Calu3 (cell line): ENCODE data around the gene POMT2. TPM values are rescaled to one million over a fixed set of nuclear protein-coding genes. Genes with fewer than 3 reads are reported as not detected.

Experiments used
- BruUV-seq: library from RNA; stranded (reverse); fragments of 400-500 nt; replicated peaks from 2 replicates; lab custom pipeline; 2021; lab: Mats Ljungman, UMichigan
- CTCF ChIA-PET: fragments of 300-600 bp; sonication (Branson Sonifier 250); formaldehyde crosslinking; loops from one replicate; lab custom pipeline; 2022; ENCODE audit warnings: antibody characterized with exemption; lab: Charles Lee
- DNase-seq: peaks from one replicate; pipeline ENCODE4 v3.0.0; 2022
- H3K27ac Mint-ChIP-seq: one replicate; pipeline ENCODE4 v1.8.0; 2022; ENCODE audit warnings: mixed read lengths; ENCODE audit not compliant: unreplicated experiment
- H3K27me3 Mint-ChIP-seq: one replicate; pipeline ENCODE4 v1.8.0; 2022; ENCODE audit warnings: mixed read lengths; ENCODE audit not compliant: unreplicated experiment
- H3K36me3 Mint-ChIP-seq: one replicate; pipeline ENCODE4 v1.8.0; 2022; ENCODE audit warnings: mild to moderate bottlenecking, moderate library complexity, mixed read lengths; ENCODE audit not compliant: insufficient read depth, unreplicated experiment
- H3K4me1 Mint-ChIP-seq: one replicate; pipeline ENCODE4 v1.8.0; 2022; ENCODE audit warnings: mild to moderate bottlenecking, low read depth, mixed read lengths; ENCODE audit not compliant: unreplicated experiment
- H3K4me3 Mint-ChIP-seq: one replicate; pipeline ENCODE4 v1.8.0; 2022; ENCODE audit warnings: mild to moderate bottlenecking, low read depth, moderate library complexity, mixed read lengths; ENCODE audit not compliant: unreplicated experiment
- H3K9me3 Mint-ChIP-seq: one replicate; pipeline ENCODE4 v1.8.0; 2022; ENCODE audit warnings: low read depth, mixed read lengths; ENCODE audit not compliant: unreplicated experiment
- intact Hi-C: fragments of 100-400 bp; cut with micrococcal nuclease; formaldehyde crosslinking; loops from one replicate; pipeline ENCODE4 v1.10.0; 2022; ENCODE audit not compliant: unreplicated experiment
- total RNA-seq: library from RNA; stranded (reverse); gene quantifications from 2 replicates; pipeline ENCODE4 v1.2.3, GENCODE V29; 2022
- TF ChIP-seq, protein P1 (sequence below): fragments of 200-600 bp; IDR thresholded peaks from one replicate; pipeline ENCODE4 v1.8.0; 2022; ENCODE audit warnings: antibody characterized with exemption; ENCODE audit not compliant: unreplicated experiment

The POMT2 gene
- total RNA-seq, 1 experiment from 2014 or later = 21.7 TPM

- TF ChIP-seq, protein P1, sequence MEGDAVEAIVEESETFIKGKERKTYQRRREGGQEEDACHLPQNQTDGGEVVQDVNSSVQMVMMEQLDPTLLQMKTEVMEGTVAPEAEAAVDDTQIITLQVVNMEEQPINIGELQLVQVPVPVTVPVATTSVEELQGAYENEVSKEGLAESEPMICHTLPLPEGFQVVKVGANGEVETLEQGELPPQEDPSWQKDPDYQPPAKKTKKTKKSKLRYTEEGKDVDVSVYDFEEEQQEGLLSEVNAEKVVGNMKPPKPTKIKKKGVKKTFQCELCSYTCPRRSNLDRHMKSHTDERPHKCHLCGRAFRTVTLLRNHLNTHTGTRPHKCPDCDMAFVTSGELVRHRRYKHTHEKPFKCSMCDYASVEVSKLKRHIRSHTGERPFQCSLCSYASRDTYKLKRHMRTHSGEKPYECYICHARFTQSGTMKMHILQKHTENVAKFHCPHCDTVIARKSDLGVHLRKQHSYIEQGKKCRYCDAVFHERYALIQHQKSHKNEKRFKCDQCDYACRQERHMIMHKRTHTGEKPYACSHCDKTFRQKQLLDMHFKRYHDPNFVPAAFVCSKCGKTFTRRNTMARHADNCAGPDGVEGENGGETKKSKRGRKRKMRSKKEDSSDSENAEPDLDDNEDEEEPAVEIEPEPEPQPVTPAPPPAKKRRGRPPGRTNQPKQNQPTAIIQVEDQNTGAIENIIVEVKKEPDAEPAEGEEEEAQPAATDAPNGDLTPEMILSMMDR = no peak
- no peak for DNase-seq
- H3K27me3 Mint-ChIP-seq = peaks cover 56% of the 10 kb centered on the region
- BruUV-seq = no TSS peak
- intact Hi-C loops = no loop called here
- no peak overlapping the region for H3K4me3 Mint-ChIP-seq
- H3K36me3 Mint-ChIP-seq = no peaks in the 10 kb centered on the region
- H3K27ac Mint-ChIP-seq = no peak overlapping the region
- CTCF ChIA-PET = no interaction called here
- H3K4me1 Mint-ChIP-seq = no peaks in the 10 kb centered on the region
- H3K9me3 Mint-ChIP-seq = no peaks in the 10 kb centered on the region
Observed at GRCh38 chr14:77268989-77269600, 51.6 kb downstream of the POMT2 start.

DNA sequence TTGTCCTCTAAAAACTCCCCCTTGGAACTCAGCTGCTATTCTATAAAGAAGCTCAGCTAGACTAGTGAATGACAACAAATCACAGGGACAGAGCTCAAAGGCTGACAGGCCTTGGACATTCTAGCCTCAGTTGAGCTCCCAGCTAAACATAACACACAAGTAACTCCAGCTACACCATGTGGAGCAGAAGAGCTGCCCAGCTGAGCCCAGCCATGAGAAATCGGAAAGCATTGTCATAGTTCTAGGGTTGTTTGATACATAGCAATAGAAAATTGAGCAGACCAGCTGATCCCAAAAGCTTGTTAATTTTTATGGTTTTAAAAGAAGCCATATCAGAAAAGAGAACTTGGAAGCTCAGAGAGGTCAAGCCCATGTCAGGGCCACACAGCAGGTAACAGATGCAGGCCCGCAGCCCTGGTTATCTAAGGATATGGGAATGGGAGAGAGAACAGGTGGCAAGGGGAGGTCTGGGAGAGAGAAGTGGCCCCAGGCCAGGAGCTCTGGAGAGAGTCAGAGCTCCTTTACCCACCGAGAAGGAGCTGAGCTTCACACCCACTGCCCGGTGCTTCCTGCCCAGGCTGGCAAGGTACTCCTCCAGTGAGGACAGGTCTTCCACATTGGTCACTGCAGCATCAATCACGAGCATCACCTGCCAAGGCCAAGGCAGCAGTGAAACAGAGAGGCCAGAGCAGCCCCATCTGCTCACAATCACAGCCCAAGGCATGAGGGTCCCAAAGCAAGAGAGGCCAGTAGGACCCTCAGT, 52.6 kb downstream of the POMT2 start:
- H3K9me3 Mint-ChIP-seq = no peaks in the 10 kb centered on the region
- TF ChIP-seq, protein P1 = no peak
- H3K36me3 Mint-ChIP-seq = no peaks in the 10 kb centered on the region
- no TSS peak for BruUV-seq
- peaks cover 65% of the 10 kb centered on the region for H3K27me3 Mint-ChIP-seq
- DNase-seq = no peak
- CTCF ChIA-PET = no interaction called here
- no peak overlapping the region for H3K4me3 Mint-ChIP-seq
- H3K27ac Mint-ChIP-seq = no peak overlapping the region
- H3K4me1 Mint-ChIP-seq = no peaks in the 10 kb centered on the region
- intact Hi-C loops = no loop called here

DNA sequence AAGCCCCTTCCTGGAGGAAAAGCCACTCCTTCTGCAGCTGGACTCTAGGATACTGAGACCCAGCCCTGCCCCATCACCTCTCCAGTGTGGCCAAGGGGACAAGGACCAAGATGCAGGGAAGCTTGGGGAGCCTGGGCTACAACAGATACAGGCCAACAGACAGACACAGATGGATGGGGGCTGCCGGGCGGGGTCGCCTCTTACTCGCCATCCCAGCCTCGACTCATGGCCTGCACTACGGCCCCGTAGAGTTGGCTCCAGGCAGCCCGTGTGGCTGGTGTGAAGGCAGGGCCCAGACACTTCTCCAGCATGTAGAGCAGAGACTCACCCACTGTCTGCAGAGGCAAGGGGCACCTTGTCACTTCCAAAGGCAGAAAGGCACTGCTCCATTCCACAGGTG, 54.3 kb downstream of the POMT2 start:
- Mint-ChIP-seq H3K4me3 (no peak overlapping the region), H3K27me3 (peaks cover 68% of the 10 kb centered on the region), H3K9me3 (no peaks in the 10 kb centered on the region), H3K27ac (no peak overlapping the region), H3K4me1 (no peaks in the 10 kb centered on the region), H3K36me3 (no peaks in the 10 kb centered on the region)
- intact Hi-C loops = no loop called here
- BruUV-seq = no TSS peak
- CTCF ChIA-PET = interaction anchor here (0.5 kb wide), 1 partner anchor 23 kb away, joined by 3 read pairs; no protein-coding TSS in a partner anchor
- TF ChIP-seq, protein P1 = no peak
- DNase-seq = no peak

DNA sequence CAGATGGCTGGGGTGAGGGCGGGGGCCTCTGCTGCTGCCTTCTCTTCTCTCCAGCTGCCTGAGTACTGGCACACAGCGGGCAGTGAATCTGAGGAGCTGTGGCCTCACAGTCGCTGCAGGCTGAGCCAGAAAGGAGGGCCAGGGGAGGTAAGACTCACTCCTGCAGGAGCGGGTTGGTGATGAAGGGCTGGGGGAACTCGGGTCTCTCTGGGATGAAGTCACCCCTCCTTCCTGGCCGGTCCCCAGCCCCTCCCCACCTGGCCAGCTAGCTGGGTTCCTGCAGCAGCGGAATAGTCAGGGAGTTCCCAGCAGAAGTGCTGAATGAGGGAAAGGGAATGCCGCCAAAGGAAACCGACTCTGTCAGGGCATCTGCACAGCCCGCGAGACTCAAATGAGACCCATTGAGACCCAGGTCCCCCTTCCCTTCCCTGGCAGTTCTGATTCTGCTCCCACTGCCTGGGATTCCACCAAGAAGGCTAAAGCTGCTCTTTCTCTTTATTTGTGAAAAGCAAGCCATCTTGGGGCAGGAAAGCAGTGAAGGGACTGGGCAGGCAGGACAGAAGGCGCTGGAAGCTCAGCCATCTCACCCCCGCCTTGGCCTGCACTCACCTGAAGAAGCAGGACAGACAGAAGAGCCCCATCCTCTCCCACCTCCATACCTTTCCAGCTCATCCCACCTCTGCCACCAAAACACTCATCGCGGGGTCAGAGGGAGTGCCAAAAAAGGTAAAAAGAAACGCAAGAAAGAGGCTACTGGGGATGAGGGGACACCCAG, 54.9 kb downstream of the POMT2 start:
- no peaks in the 10 kb centered on the region for H3K9me3 Mint-ChIP-seq
- intact Hi-C loops = no loop called here
- H3K27me3 Mint-ChIP-seq = peaks cover 72% of the 10 kb centered on the region
- CTCF ChIA-PET = no interaction called here
- H3K4me1 Mint-ChIP-seq = no peaks in the 10 kb centered on the region
- H3K4me3 Mint-ChIP-seq = no peak overlapping the region
- H3K27ac Mint-ChIP-seq = no peak overlapping the region
- TF ChIP-seq, protein P1 = no peak
- no peaks in the 10 kb centered on the region for H3K36me3 Mint-ChIP-seq
- BruUV-seq = no TSS peak
- DNase-seq = no peak
